Measurements from ENCODE around the gene YARS2.
"Not testable (repeated sequence)": the region's sequence is repeated elsewhere in the genome, so short reads cannot be mapped to it uniquely, and the experiment has no call there.

YARS2 gene

GRCh38 chr12:32743264-32743663, 12.4 kb downstream of the YARS2 start:
- DNase-seq = no peak

GRCh38 chr12:32742133-32742532, 13.6 kb downstream of the YARS2 start:
- no peak for DNase-seq

GRCh38 chr12:32739279-32739678, 16.4 kb downstream of the YARS2 start:
- DNase-seq = no peak

- DNase-seq = no peak
Observed at GRCh38 chr12:32737715-32738114, 18.0 kb downstream of the YARS2 start.

GRCh38 chr12:32736445-32736844, 19.3 kb downstream of the YARS2 start:
- no peak for DNase-seq

GRCh38 chr12:32734952-32735351, 20.7 kb downstream of the YARS2 start:
- DNase-seq = no peak

- no peak for DNase-seq
Observed at GRCh38 chr12:32727237-32727636, 28.5 kb downstream of the YARS2 start.

- no peak for DNase-seq
Observed at GRCh38 chr12:32726286-32726685, 29.4 kb downstream of the YARS2 start.

- DNase-seq = not testable (repeated sequence)
Observed at GRCh38 chr12:32725308-32725707, 30.4 kb downstream of the YARS2 start.

GRCh38 chr12:32718926-32719325, 36.8 kb downstream of the YARS2 start:
- no peak for DNase-seq

GRCh38 chr12:32714772-32715171, 40.9 kb downstream of the YARS2 start:
- no peak for DNase-seq

GRCh38 chr12:32708926-32709325, 46.8 kb downstream of the YARS2 start:
- DNase-seq = no peak

- DNase-seq = no peak
Observed at GRCh38 chr12:32706335-32707024, 49.2 kb downstream of the YARS2 start.

- no peak for DNase-seq
Observed at GRCh38 chr12:32705783-32706182, 49.9 kb downstream of the YARS2 start.

- DNase-seq = no peak
Observed at GRCh38 chr12:32702946-32703345, 52.8 kb downstream of the YARS2 start.

- DNase-seq = no peak
Observed at GRCh38 chr12:32702473-32702872, 53.2 kb downstream of the YARS2 start.

- DNase-seq = not testable (repeated sequence)
Observed at GRCh38 chr12:32699437-32699836, 56.3 kb downstream of the YARS2 start.

GRCh38 chr12:32698285-32698684, 57.4 kb downstream of the YARS2 start:
- no peak for DNase-seq

GRCh38 chr12:32697445-32697844, 58.3 kb downstream of the YARS2 start:
- DNase-seq = no peak

All from stimulated activated CD4-positive, alpha-beta T cell treated with anti-CD3 and anti-CD28 coated beads, Interleukin-2, amount 100 ng/mL, for 48 hours (primary cell).